GM10266 (cell line): ENCODE data around the gene METTL27.
"Not testable (repeated sequence)": the region's sequence is repeated elsewhere in the genome, so short reads cannot be mapped to it uniquely, and the experiment has no call there.

Experiments used
- DNase-seq: peaks from one replicate; pipeline ENCODE4 v3.0.0; 2012; ENCODE audit errors: extremely low spot score
- CTCF ChIP-seq: IDR thresholded peaks from 2 replicates; pipeline ENCODE4 v1.5.1; 2012; ENCODE audit warnings: mild to moderate bottlenecking, low read depth; ENCODE audit not compliant: control insufficient read depth, insufficient read depth; ENCODE audit errors: missing control alignments

Gene METTL27

DNA sequence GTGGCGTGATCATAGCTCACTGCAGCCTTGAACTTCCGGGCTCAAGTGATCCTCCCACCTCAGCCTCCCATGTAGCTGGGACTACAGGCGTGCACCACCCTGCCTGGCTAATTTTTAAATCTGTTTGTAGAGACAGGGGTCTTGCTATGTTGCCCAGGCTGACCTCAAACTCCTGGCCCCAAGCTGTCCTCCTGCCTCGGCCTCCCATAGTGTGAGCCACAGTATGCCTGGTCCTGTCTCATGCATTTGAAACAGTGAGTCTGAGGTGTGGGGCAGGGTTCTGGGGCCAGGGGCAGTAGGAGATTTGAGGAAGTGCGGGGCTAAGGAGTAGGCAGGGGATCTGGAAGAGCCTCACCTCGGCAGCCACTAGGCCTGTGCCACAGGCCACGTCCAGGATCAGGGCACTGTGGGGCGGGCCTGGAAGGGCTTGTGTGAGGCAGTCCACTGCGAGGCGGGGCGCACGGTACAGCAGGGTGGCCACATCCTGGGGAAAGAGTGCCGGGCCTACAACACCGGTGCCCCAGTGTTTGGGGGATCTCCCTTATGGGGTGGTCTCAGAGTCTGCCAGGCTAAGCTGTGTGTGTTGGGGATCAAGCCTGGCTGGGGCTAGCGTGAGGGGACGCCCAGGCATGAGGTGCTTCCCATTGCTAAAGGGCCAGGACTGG, 1.5 kb downstream of the METTL27 start:
- DNase-seq = peak; percentile 13
- no peak for TF ChIP-seq CTCF

DNA sequence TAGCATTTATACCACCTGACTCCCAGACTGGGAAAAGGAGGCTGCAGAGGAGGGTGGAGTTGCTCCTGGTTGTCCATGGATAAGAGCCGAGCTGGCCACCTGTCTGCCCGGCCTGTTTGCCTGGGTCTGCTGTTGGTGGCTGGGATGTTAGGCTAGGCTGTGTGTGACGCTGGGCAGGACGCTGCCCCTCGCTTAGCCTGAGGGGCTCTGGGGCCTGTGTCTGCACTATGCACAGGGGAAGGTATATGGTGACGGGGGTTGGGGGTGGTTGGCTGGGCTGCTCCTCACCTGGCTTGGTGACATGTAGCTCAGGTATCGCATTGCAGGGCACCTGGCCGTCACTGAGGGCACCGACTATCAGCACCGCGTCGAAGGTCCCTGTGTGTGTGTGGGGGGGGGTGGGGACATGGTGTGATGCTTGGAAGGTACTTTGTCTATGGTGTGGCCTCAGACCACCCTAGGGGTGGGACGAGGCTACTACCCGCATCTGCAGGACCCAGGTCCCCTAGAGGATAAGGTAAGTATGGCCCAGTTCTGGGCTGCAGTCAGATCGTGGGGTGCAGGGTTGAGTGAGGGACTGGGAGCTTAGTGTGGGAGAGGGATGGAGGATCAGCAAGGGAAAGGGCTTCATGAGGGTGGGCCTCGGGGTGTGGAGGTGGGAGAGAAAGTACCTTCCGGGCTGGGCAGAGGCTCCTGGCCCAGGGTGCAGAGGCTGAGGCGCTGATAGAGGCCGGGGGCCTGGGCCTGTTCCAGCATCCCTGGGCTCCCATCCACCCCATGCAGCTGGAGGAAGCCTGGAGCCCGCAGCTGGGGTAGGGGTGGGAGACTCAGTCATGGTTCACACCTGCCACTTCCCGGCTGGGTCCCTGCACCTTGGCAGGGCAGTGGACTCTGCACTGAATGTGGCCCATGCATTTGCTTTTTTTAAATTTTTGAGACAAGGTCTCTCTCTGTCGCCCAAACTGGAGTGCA, 2.3 kb downstream of the METTL27 start:
- TF ChIP-seq CTCF = peak; percentile 2
- DNase-seq = peak; percentile 15

DNA sequence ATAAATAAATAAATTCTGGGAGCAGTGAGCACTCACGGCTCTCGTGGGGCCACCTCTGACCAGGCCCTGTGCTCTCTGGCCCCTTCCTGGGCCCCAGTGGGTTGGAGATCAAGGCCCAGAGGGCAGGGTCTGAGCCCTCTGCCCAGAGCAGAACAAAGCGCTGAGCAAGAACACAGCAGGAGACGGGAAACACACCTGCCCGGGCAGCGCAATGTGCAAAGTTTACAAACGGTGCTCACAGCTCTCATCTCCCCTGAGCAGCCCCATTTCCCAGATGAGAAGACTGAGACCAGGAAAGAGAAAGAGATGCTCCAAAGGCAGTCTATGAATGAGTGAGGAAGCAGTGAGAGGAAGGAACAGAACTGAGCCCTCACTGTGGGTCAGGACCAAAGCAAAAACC, 3.0 kb downstream of the METTL27 start:
- peak; percentile 15 for DNase-seq

DNA sequence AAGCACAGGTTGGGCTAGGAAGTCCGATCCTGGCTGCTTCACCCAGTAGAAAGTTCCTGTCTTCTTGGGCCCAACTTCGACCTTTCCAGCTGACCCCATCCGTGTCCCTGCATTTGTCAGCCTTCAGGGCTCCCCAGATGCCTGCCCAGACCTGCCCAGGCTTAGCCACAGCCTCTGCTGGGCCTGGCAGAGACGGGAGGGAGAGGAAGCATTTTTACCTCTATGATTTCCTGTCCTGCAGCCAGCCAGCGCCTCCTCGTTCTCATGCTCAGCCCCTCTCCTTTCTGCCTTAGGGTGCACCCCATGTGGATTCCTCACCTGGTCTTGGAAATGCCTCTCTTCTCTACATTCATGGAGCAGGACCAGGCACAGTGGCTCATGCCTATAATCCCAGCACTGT, 3.7 kb downstream of the METTL27 start:
- TF ChIP-seq CTCF = no peak
- DNase-seq = no peak

More for the DNA sequence above, 3.0 kb downstream of the METTL27 start:
- no peak for TF ChIP-seq CTCF

- not testable (repeated sequence) for DNase-seq
These were observed 5.1 kb downstream of the METTL27 start for GRCh38 chr7:73837167-73837566.

GRCh38 chr7:73834626-73835191, 7.6 kb downstream of the METTL27 start:
- TF ChIP-seq CTCF = no peak
- no peak for DNase-seq

GRCh38 chr7:73833251-73833919, 8.9 kb downstream of the METTL27 start:
- TF ChIP-seq CTCF = no peak
- DNase-seq = peak; percentile 25
